DOHH2 (cell line): ENCODE results near the gene ZNF280A.

Experiments used
- EZH2phosphoT487 ChIP-seq: fragments of 200-600 bp; sonication (generic); IDR thresholded peaks from 2 replicates; pipeline ENCODE4 v1.6.1; 2017; ENCODE audit warnings: borderline replicate concordance, mild to moderate bottlenecking, antibody characterized with exemption, low read length, moderate library complexity, mixed read lengths
- TF ChIP-seq, protein P1 (sequence below): fragments of 200-600 bp; sonication (generic); IDR thresholded peaks from one replicate; pipeline ENCODE4 v1.5.1; 2014; ENCODE audit warnings: antibody characterized with exemption, mild to moderate bottlenecking, low read depth, low read length; ENCODE audit not compliant: poor library complexity, severe bottlenecking

DNA sequence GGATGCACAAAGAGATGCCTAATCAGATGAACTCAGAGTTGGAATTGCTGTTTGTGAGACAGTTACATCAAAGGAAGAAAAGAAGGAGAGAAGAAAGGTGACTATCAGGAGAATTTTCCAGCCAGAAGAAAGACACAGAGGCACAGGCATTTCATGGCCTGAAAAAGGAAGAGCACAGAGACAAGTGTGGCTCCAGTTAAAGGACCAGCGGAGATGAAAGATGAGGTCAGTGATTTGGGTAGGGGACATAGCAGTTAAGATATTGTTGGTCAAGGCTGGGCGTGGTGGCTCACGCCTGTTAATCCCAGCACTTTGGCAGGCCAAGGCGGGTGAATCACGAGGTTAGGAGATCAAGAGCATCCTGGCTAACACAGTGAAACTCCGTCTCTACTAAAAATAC, 3.4 kb upstream of the ZNF280A start:
- TF ChIP-seq, protein P1, sequence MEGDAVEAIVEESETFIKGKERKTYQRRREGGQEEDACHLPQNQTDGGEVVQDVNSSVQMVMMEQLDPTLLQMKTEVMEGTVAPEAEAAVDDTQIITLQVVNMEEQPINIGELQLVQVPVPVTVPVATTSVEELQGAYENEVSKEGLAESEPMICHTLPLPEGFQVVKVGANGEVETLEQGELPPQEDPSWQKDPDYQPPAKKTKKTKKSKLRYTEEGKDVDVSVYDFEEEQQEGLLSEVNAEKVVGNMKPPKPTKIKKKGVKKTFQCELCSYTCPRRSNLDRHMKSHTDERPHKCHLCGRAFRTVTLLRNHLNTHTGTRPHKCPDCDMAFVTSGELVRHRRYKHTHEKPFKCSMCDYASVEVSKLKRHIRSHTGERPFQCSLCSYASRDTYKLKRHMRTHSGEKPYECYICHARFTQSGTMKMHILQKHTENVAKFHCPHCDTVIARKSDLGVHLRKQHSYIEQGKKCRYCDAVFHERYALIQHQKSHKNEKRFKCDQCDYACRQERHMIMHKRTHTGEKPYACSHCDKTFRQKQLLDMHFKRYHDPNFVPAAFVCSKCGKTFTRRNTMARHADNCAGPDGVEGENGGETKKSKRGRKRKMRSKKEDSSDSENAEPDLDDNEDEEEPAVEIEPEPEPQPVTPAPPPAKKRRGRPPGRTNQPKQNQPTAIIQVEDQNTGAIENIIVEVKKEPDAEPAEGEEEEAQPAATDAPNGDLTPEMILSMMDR = no peak
- TF ChIP-seq EZH2phosphoT487 = no peak
